Effector memory CD8-positive, alpha-beta T cell (primary cell): ENCODE data around the gene PLCL2.

Experiments used
- ATAC-seq: fragments of 150-1000 bp; cut with Tn5 transposase; replicated peaks from 2 replicates; pipeline ENCODE4 v1.10.0; 2021; ENCODE audit warnings: mild to moderate bottlenecking, moderate library complexity
- DNase-seq, 3 experiments: peaks; one replicate each; pipeline ENCODE4 v3.0.0; 2021
- H3K27ac Mint-ChIP-seq, 2 donors: one replicate each; pipeline ENCODE4 v1.8.0; 2022; ENCODE audit warnings: mild to moderate bottlenecking in 2 of 2, mixed read lengths in 2 of 2, moderate library complexity in 2 of 2
- H3K27me3 Mint-ChIP-seq, 2 donors: one replicate each; pipeline ENCODE4 v1.8.0; 2022; ENCODE audit warnings: mixed read lengths in 2 of 2
- H3K36me3 Mint-ChIP-seq: one replicate; pipeline ENCODE4 v1.8.0; 2022; ENCODE audit warnings: mild to moderate bottlenecking, moderate library complexity, mixed read lengths; ENCODE audit not compliant: insufficient read depth
- H3K4me1 Mint-ChIP-seq, 2 donors: one replicate each; pipeline ENCODE4 v1.8.0; 2022; ENCODE audit warnings: low read depth in 2 of 2, mixed read lengths in 2 of 2
- H3K4me3 Mint-ChIP-seq, 2 donors: one replicate each; pipeline ENCODE4 v1.8.0; 2022; ENCODE audit warnings: mild to moderate bottlenecking in 2 of 2, mixed read lengths in 2 of 2, moderate library complexity in 2 of 2
- H3K9me3 Mint-ChIP-seq, 2 donors: one replicate each; pipeline ENCODE4 v1.8.0; 2022; ENCODE audit warnings: mixed read lengths in 2 of 2

PLCL2 gene

GRCh38 chr3:16873872-16874271 lies 10.9 kb upstream of the PLCL2 start:
- Mint-ChIP-seq H3K27me3 (peaks cover 28 to 30% of the 10 kb centered on the region in 2 donors), H3K4me3 (no peak overlapping the region)
- no peak for ATAC-seq

GRCh38 chr3:16875876-16876550 lies 8.7 kb upstream of the PLCL2 start:
- Mint-ChIP-seq H3K36me3 (no peaks in the 10 kb centered on the region), H3K4me3 (no peak overlapping the region), H3K27ac (no peak overlapping the region), H3K4me1 (no peaks in the 10 kb centered on the region), H3K9me3 (no peaks in the 10 kb centered on the region), H3K27me3 (peaks cover 28 to 30% of the 10 kb centered on the region in 2 donors)
- no peak for DNase-seq
- no peak for ATAC-seq

More at GRCh38 chr3:16873872-16874271, 10.9 kb upstream of the PLCL2 start:
- no peak overlapping the region for H3K27ac Mint-ChIP-seq
- DNase-seq = no peak
- H3K4me1 Mint-ChIP-seq = no peaks in the 10 kb centered on the region
- no peaks in the 10 kb centered on the region for H3K9me3 Mint-ChIP-seq
- no peaks in the 10 kb centered on the region for H3K36me3 Mint-ChIP-seq

GRCh38 chr3:16877505-16877904 lies 7.2 kb upstream of the PLCL2 start:
- Mint-ChIP-seq H3K36me3 (no peaks in the 10 kb centered on the region), H3K27me3 (peaks cover 19 to 22% of the 10 kb centered on the region in 2 donors), H3K9me3 (no peaks in the 10 kb centered on the region), H3K4me1 (no peaks in the 10 kb centered on the region), H3K27ac (no peak overlapping the region), H3K4me3 (no peak overlapping the region)
- ATAC-seq (no peak), DNase-seq (no peak)

DNA sequence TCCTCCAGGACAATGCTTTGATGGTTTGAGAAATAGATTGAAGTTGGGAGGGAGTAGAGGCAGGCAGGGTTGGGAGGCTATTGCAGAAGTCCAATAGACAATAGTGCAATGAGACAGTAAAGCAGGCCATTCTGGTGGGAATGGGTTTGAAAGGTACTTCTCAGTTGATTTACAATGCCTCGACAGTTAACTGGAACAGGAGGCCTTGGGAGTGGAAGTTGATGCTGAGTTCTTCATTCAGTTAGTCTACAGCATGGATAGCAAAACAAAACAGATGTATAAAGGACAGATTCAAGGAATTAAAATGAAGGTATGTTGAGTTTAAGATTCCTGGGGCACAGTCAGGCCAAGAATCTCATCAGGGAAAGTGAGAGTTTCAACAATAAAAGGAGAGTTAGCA lies 6.8 kb upstream of the PLCL2 start:
- H3K4me3 Mint-ChIP-seq = no peak overlapping the region
- no peak for DNase-seq
- H3K36me3 Mint-ChIP-seq = no peaks in the 10 kb centered on the region
- ATAC-seq = no peak
- H3K4me1 Mint-ChIP-seq = no peaks in the 10 kb centered on the region
- no peaks in the 10 kb centered on the region for H3K9me3 Mint-ChIP-seq
- H3K27me3 Mint-ChIP-seq = peaks cover 15 to 18% of the 10 kb centered on the region in 2 donors
- no peak overlapping the region for H3K27ac Mint-ChIP-seq

DNA sequence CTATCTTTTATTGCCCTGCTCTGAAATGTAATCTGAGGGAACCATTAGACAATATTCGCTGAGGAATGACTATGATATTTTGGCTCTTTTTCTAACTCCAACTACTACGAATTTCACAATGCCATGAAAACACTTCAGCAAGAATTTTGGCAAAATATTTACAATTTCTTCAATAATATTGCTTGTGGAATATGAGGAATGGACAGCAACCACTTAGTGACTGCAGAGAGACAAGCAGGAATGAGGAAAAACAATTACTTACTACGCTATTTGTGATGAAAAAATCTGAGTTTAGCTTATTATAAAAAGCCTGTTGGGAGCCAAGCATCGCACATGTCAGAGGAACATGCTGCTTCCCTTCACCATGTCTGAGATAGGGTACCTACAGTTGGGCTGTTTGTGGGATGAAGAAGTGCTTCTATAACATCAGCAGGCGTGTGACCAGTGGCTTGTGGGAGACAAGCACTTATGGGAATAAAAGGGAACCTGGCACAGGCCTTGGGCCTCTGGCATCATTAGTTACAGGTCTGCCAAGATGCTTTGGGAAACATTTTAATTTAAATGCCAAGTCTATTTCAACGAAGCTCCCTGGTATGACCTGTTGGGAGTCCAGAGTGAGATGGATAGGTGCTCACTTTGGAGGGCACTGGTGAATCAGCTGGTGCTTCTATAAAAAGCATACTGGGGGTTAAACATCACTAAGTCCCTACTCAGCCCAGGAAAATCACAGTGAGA lies 2.7 kb upstream of the PLCL2 start:
- Mint-ChIP-seq H3K27me3 (no peaks in the 10 kb centered on the region), H3K36me3 (peaks cover 28% of the 10 kb centered on the region), H3K4me1 (peaks cover 11 to 12% of the 10 kb centered on the region in 2 donors), H3K27ac (peak overlapping the region; percentile 86 to 93), H3K9me3 (no peaks in the 10 kb centered on the region), H3K4me3 (no peak overlapping the region)
- ATAC-seq = no peak
- no peak for DNase-seq

DNA sequence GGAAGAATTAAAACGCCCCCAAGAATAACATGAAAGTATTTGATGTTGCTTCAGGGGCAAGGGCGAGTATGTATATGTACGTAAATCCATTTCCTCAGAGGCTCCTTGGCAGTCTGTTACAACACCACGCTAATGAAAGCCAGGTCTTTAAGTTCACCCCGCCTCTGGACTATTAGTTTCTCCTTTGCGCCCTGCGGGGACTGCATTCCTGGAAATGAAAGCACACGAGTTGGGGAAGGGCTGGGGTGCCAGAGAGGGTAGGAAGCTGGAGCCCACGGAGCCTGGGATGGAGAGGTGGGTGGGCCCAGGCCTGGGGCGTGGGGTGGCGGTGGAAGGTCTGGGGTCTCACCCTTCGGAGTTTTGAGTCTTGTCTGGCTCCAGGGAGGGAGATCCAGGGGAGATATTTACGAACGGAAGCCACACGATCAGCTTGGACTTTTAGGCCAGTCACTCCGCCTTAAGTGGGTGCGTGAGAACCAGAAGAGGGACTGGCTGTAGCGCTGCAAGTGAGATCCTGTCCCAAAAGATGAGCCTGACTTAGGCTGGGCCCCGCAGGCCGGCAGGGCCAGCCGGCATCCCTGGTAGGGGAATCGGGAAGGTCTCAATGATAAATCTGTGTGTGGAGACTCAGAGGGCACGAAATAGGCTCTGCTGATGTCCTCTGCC lies 1.6 kb upstream of the PLCL2 start:
- H3K27me3 Mint-ChIP-seq = no peaks in the 10 kb centered on the region
- ATAC-seq (no peak), DNase-seq (no peak)
- H3K4me3 Mint-ChIP-seq = peak overlapping the region; percentile 94 to 99
- peaks cover 28% of the 10 kb centered on the region for H3K36me3 Mint-ChIP-seq
- no peaks in the 10 kb centered on the region for H3K9me3 Mint-ChIP-seq
- peak overlapping the region; percentile 86 to 93 for H3K27ac Mint-ChIP-seq
- peaks cover 19 to 23% of the 10 kb centered on the region in 2 donors for H3K4me1 Mint-ChIP-seq

DNA sequence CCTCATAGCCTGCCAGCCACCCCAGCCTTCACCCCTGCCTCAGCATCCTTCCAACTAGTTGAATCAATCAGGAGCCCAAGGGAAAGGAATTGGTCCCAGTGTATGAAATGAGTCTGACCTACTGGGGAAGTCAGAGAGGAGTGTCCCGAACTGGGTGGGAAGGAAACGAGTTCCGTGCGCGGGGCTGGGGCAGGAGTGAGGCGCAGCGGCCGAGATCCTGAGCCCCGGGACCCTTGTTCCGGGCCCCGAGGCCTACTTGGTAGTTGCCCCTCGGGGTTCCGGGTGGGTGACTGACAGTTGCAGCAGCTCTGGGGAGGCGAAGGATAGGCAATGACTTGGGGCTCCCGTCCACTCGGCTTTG lies 1.1 kb upstream of the PLCL2 start:
- peak overlapping the region; percentile 86 to 93 for H3K27ac Mint-ChIP-seq
- H3K36me3 Mint-ChIP-seq = peaks cover 28% of the 10 kb centered on the region
- no peak for DNase-seq
- no peak for ATAC-seq
- H3K9me3 Mint-ChIP-seq = no peaks in the 10 kb centered on the region
- H3K27me3 Mint-ChIP-seq = no peaks in the 10 kb centered on the region
- peak overlapping the region; percentile 94 to 99 for H3K4me3 Mint-ChIP-seq
- H3K4me1 Mint-ChIP-seq = peaks cover 21 to 27% of the 10 kb centered on the region in 2 donors

- peaks cover 26 to 32% of the 10 kb centered on the region in 2 donors for H3K4me1 Mint-ChIP-seq
These were observed 539 bp upstream of the PLCL2 start for GRCh38 chr3:16884084-16884747.

GRCh38 chr3:16885593-16886302 lies 993 bp downstream of the PLCL2 start:
- Mint-ChIP-seq H3K9me3 (no peaks in the 10 kb centered on the region), H3K4me1 (peaks cover 40 to 47% of the 10 kb centered on the region in 2 donors), H3K36me3 (peaks cover 28% of the 10 kb centered on the region), H3K27ac (peak overlapping the region; percentile 97 to 99), H3K27me3 (no peaks in the 10 kb centered on the region), H3K4me3 (peak overlapping the region; percentile 94 to 99)
- DNase-seq (no peak), ATAC-seq (peak; percentile 35)

More at GRCh38 chr3:16884084-16884747, 539 bp upstream of the PLCL2 start:
- peak overlapping the region; percentile 97 to 99 for H3K27ac Mint-ChIP-seq
- DNase-seq = peak; percentile 46 to 60 (median 55)
- ATAC-seq = peak; percentile 31
- no peaks in the 10 kb centered on the region for H3K9me3 Mint-ChIP-seq
- H3K4me3 Mint-ChIP-seq = peak overlapping the region; percentile 94 to 99
- H3K36me3 Mint-ChIP-seq = peaks cover 28% of the 10 kb centered on the region
- no peaks in the 10 kb centered on the region for H3K27me3 Mint-ChIP-seq

DNA sequence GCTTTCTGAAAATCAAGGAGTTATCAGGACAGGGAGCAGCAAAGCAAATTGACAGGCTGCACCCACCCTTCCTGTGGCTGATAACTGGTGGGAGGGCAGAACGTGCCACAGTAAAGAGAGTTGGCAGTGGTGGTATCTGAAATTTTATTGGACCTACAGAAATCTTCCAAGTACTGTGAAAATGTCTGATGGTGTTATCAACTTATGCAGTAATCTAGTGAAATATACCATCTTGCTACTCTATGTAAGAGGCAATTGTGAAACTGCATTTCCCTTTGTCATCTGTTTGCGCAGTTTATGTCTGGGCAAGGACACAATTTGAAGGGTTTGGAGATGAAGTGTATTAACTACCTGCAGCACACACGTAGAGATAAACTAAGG lies 1.5 kb downstream of the PLCL2 start:
- Mint-ChIP-seq H3K36me3 (peaks cover 28% of the 10 kb centered on the region), H3K4me1 (peaks cover 44 to 52% of the 10 kb centered on the region in 2 donors), H3K27me3 (no peaks in the 10 kb centered on the region), H3K4me3 (peak overlapping the region; percentile 94 to 99), H3K27ac (peak overlapping the region; percentile 97 to 99), H3K9me3 (no peaks in the 10 kb centered on the region)
- ATAC-seq = peak; percentile 4
- no peak for DNase-seq

GRCh38 chr3:16887130-16887529 lies 2.4 kb downstream of the PLCL2 start:
- H3K36me3 Mint-ChIP-seq = peaks cover 28% of the 10 kb centered on the region
- H3K9me3 Mint-ChIP-seq = no peaks in the 10 kb centered on the region
- peak overlapping the region; percentile 97 to 99 for H3K27ac Mint-ChIP-seq
- peak overlapping the region; percentile 94 to 99 for H3K4me3 Mint-ChIP-seq
- DNase-seq (no peak), ATAC-seq (no peak)
- H3K4me1 Mint-ChIP-seq = peaks cover 50 to 61% of the 10 kb centered on the region in 2 donors
- no peaks in the 10 kb centered on the region for H3K27me3 Mint-ChIP-seq

DNA sequence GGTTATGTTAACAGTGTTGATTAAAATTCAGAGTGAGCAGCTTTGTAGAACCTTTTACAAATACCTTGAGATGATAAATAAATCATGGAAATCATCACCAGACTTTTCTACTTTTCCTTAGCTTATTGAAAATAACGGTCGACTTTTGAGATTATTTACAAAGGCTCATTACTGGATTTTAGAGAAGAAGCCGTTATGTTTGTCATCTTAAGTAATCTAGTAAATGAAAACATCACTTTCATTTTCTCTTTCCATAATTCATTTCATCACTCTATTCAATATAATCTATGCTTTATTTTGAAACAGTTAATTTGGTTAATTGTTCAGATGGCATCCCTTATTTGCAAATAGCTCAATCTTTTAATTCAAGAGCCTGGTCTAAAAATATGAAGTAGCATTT lies 3.6 kb downstream of the PLCL2 start:
- H3K27me3 Mint-ChIP-seq = no peaks in the 10 kb centered on the region
- peaks cover 28% of the 10 kb centered on the region for H3K36me3 Mint-ChIP-seq
- ATAC-seq (no peak), DNase-seq (no peak)
- H3K4me1 Mint-ChIP-seq = peaks cover 59 to 72% of the 10 kb centered on the region in 2 donors
- no peaks in the 10 kb centered on the region for H3K9me3 Mint-ChIP-seq
- peak overlapping the region; percentile 97 to 99 for H3K27ac Mint-ChIP-seq
- H3K4me3 Mint-ChIP-seq = peak overlapping the region; percentile 94 to 99
